GM19240 (cell line): ENCODE measurements around the gene SHISAL2A.

ENCODE experiments used
- DNase-seq: peaks from one replicate; pipeline ENCODE4 v3.0.0; 2011; ENCODE audit warnings: low spot score; ENCODE audit not compliant: insufficient read length

SHISAL2A gene

DNA sequence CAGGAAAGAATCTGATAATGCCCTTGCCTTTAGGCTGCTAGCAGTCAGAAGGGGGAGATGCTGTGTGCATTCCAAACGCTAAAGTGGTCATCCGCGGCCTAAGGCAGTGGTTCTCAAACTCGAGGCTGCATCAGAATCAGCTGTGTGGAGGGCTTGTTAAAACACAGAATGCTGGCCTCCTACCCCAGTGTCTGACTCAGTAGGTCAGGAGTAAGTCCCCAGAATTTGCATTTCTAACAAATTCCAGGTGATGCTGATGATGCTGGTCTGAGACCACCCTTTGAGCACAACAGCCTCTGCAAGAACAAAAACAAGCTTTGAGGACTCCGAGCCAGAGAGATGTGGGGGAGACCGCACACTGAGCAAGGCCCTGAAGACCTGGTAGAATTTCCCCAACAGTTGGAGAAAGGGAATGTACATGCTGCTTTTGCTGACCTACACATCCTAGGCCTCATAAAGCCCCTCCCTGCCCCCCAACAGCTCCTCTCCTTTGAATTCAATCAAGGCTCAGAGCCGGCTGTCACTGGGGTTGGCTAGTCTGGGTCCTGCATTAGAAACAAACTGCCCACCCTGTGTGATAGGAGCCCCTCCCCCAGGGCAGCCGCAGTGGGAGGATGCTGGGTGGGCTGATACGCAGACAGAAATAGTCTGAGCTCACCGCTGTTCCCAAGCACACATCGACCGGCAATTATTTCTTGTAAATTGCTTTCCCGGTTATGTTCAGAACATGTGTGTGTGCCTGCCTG is 27.1 kb downstream of the SHISAL2A start:
- DNase-seq: no peak

DNA sequence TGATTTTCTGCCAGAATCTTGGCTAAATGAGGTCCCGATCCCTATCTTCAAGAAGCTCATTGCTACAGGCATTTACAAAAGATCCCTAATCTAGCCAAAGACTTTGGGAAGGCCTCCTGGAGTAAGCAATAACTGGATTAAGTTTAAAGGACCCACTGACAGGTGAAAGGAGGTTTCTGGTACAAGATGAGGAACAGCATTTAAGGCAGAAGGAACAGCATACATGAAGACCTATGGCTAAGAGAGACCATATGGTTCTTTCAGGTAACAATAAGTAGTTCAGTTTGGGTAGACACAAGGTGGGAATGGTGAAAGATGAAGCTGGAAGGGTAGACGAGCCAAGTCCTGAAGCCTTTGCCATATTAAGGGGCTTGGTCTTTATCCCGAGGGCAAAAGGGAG is 27.8 kb downstream of the SHISAL2A start:
- no peak for DNase-seq

DNA sequence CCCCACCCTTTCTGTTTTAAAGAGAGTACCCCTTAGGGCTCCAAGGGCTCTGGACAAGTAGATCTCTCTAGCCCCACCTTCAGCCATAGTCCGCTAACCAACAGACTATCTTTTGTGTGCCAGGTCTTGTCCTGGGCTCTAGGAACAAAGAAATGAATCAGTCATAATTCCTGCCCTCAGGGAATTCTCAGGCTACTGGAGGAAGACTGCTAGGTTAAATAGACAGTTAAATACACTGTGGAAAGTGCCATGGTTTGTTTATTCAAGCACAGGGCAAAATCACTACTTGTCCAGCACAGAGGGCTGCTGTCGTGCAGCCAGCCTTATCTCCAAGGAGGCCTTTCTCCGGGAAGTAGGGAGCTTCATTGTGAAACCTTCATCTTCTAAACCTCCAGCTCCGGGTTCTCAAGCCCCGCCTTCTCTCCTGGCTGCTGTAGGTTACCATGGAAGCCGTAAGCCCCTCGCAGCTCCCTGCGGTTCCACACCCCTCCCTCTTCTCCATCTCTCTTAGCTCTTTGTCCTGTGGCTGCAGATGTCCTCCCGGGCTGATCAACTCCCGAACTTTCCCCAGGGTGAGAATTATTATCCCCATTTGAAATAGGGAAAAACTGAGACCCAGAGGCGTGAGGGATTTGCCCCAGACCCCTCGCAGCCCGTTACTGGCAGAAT is 29.8 kb downstream of the SHISAL2A start:
- no peak for DNase-seq

- no peak for DNase-seq
Observed at GRCh38 chr1:52663716-52664115, 30.7 kb downstream of the SHISAL2A start.

DNA sequence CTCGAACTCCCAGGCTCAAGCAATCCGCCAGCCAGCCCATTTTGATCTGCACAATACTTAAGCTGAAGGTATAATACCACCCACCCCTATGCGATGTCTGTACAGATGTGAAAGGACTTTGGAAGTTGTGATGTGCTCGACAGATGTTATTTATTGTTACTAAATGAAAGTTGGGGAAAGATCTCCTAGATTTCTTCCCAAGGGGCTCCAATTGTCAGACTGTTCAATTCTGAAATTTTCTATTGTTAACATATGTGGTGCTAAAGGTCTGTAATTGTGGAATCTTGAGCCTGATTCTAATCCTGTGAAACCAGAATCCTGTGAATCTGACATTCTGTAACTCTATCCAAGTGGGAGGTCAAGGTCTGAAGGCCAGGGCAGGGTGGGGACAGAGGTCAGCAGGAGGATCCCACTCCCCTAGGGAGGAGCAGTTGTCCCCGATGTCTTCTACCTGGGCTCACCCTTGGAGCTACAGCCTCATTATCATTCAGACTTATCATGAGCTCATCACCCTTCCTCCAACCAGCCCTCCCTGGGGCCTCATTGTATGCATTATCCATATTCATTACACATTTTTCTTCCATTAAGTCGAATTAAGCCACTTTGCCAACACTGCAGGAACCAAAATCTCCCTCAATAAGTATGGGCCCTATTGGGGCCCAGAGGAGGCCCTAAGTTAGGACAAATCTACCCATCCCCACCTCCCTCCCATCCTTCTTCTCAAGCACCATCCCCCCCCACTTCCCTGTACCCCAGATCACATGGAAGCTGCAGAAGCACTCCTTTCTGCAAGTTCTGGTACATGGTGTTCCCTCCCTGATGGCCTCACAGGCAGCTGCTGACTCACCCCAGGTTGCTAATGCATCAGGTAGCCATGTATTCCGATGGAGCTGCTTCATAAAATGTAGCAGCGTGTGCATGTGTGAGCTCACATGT is 32.3 kb downstream of the SHISAL2A start:
- no peak for DNase-seq

DNA sequence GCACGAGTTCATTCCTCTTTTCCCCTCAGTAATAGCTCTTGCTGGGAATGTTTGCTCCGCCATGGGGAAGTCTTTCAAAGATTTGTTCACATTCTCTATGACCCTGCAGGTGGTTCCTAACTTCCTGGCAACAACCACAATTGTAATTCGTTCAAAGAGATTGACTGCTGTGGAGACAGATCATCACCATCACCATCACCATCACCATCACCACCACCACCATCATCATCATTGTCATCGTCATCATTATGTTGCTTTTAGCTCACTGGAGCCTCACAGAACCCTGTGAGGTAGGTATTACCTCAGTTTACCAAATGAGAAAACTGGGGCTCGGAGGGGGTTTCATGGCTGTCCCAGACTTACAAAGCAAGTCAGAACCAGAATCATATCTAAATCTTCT is 34.3 kb downstream of the SHISAL2A start:
- DNase-seq: no peak

GRCh38 chr1:52667984-52668383 is 35.0 kb downstream of the SHISAL2A start:
- DNase-seq: no peak

DNA sequence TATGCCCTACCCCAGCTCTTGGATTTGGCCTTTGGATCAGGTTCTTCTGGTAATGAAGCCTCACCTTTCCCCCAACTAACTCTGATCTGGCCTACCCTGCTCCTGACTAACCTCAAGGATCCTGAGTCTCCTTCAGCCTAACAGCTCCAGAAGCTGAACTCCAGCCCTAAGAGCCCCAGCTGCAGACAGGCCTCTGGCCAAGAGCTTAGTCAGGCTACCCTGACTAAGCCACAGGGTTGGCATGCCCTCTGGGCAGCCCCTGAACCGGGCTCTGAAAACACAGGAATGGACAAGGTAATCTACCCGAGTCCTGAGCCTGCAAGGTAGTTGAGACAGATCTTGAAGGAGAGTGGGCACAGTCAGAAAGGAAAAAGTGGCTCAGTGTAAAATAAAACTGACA is 35.7 kb downstream of the SHISAL2A start:
- DNase-seq: no peak

DNA sequence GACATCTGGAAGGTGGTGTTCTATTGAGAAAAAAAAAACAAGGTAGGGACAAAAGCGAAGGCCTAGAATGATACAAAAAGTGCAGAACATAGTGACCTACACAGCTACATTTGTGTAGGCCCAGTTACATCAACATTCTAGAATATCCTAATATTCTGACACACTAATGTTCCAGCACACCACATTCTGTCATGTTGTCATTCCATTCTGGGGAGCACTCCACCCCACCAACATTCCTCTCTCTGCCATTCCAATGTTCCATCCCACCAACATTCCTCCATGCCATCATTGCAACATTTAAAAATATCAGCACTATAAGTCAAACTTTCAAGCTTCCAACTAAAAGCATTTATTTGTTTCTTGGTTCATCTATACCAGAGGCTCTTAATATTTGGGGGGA is 36.7 kb downstream of the SHISAL2A start:
- no peak for DNase-seq

- DNase-seq: no peak
Observed at GRCh38 chr1:52670604-52671003, 37.6 kb downstream of the SHISAL2A start.

DNA sequence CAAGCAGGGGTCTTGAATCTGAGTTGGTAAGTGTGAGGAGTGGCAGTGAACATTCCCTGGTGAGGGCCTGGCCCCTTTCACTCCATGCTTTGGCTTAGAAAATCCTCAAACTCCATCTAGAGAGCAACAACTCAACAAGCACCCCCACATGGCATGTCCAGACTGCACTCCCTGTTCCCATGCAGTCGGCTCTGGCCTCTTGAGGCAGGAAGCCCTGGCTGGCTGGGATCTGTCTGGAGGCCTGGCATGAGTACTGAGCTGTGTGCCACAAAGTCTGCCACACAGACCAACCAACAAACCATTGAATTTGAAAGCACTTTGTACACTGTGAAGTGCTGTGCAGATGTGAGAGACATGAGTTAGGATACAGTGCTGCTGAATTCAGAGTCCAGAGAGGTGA is 40.0 kb downstream of the SHISAL2A start:
- no peak for DNase-seq

GRCh38 chr1:52673513-52673912 is 40.5 kb downstream of the SHISAL2A start:
- DNase-seq: no peak

- DNase-seq: no peak
Observed at GRCh38 chr1:52674497-52675384, 41.8 kb downstream of the SHISAL2A start.

DNA sequence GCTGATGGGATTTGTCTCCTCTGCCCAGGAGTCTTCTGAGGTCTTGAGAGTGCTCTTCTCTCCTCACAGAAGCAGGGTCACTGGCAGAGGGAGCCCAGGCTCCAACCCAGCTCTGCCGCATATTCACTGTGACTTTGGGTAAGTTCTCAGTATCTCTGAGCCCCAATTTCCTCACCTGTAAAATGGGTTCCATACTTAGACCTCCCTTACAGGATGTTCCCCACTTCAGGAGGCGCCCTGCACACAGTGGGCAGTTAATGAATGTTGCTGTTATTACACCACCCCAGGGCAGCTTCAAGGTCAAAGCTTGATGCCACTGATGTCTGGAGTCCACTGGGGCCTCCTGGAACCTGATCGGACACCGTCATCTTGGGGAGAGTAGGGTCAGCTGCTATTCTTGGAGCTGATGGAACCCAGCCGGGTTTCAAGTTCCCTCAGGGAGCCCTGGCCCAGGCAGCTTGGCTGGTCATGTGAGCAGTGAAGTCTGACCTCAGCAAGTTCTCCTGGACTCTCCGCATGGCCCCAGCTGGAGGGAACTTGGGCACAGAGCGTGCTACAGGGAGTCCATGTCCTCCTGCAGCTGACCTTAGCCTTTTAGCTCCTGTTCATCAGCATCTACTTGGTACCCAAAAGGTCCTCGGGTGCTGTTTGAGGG is 43.4 kb downstream of the SHISAL2A start:
- no peak for DNase-seq

DNA sequence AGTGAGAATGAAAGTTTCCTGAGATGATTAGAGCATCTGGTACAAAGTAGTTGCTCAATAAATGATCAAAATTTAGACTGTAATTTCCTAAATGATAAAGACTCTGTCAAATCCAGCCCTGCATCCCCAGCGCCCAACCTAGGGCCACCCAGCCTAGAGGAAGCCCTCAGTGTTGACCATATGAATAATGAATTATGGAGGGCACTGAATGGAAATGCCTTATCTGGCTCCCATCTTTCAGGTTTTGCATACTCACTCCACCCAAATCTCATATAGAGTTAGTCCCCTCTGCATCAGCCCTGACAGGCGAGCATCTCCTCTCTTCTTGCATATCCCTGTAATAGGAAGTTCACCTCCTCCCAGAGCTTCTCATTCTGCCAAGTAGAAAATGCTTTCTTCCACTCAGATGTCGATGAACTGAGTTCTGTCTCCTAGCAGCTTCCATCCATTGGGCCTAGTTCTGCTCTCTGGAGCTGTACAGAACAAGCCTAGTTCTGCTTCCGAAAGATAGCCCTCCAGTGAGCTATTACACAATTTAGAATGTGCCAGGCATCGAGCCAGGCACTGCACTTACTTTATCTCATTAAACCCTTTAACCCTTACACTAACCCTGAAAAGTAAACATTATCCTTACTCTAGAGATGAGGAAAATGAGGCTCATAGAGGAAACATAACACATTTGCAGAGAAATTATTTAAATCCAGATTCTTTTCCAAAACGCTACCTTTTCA is 44.3 kb downstream of the SHISAL2A start:
- DNase-seq: no peak

- no peak for DNase-seq
Observed at GRCh38 chr1:52679048-52679447, 46.1 kb downstream of the SHISAL2A start.

GRCh38 chr1:52679498-52679897 is 46.5 kb downstream of the SHISAL2A start:
- no peak for DNase-seq

GRCh38 chr1:52680353-52680752 is 47.4 kb downstream of the SHISAL2A start:
- no peak for DNase-seq

DNA sequence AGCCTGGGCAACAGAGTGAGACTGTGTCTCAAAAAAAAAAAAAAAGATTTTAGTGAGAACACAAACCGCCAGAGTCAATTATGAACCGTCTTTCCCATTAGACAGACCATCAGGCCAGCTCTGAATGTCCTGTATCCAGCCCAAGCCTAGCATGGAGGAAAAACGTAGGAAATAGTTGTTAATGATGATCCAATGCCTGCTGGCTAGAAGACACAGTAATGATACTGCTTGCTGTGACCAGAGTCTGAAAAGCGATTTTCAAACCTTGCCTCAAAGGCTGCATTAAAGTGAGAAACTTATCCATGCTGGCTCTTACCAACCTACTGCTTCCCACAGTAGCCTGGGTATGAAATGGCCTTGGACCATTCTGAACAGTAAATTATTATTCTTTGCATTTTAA is 48.2 kb downstream of the SHISAL2A start:
- no peak for DNase-seq
